ENCODE measurements around the gene LAMC3.

The LAMC3 gene

GRCh38 chr9:131119600-131119999 is 110.6 kb downstream of the LAMC3 start:
- TF ChIP-seq CTCF (IDR thresholded peaks at IDR 0.05; ENCODE audit: low read depth, low read length, missing control alignments) = no peak
- no peak for DNase-seq (ENCODE audit: low read depth)
- no peak overlapping the region for H3K4me3 ChIP-seq (ENCODE audit: low read depth, low read length)

- no peak for TF ChIP-seq CTCF (IDR thresholded peaks at IDR 0.05; ENCODE audit: low read depth, low read length, missing control alignments)
- H3K4me3 ChIP-seq (ENCODE audit: low read depth, low read length) = no peak overlapping the region
- DNase-seq (ENCODE audit: low read depth) = no peak
Measured at GRCh38 chr9:131120620-131121228, 111.8 kb downstream of the LAMC3 start.

GRCh38 chr9:131121346-131121745 is 112.4 kb downstream of the LAMC3 start:
- TF ChIP-seq CTCF (IDR thresholded peaks at IDR 0.05; ENCODE audit: low read depth, low read length, missing control alignments) = no peak
- H3K4me3 ChIP-seq (ENCODE audit: low read depth, low read length) = no peak overlapping the region
- no peak for DNase-seq (ENCODE audit: low read depth)

- no peak for TF ChIP-seq CTCF (IDR thresholded peaks at IDR 0.05; ENCODE audit: low read depth, low read length, missing control alignments)
- H3K4me3 ChIP-seq (ENCODE audit: low read depth, low read length) = no peak overlapping the region
- DNase-seq (ENCODE audit: low read depth) = no peak
Measured at GRCh38 chr9:131122158-131122557, 113.2 kb downstream of the LAMC3 start.

GRCh38 chr9:131125038-131125287 is 116.0 kb downstream of the LAMC3 start:
- no peak for DNase-seq (ENCODE audit: low read depth)
- no peak for TF ChIP-seq CTCF (IDR thresholded peaks at IDR 0.05; ENCODE audit: low read depth, low read length, missing control alignments)
- H3K4me3 ChIP-seq (ENCODE audit: low read depth, low read length) = peak overlapping the region; percentile 73

- H3K4me3 ChIP-seq (ENCODE audit: low read depth, low read length) = peak within 1 kb of the TSS; percentile 73
- DNase-seq (ENCODE audit: low read depth) = peak; percentile 91
- TF ChIP-seq CTCF (IDR thresholded peaks at IDR 0.05; ENCODE audit: low read depth, low read length, missing control alignments) = no peak
Measured at GRCh38 chr9:131125288-131126058, 116.5 kb downstream of the LAMC3 start, which contains the start of gene NUP214. TSS of gene NUP214 (plus strand) at chr9:131125586. CDS start at chr9:131125705, 119 bp downstream.

- H3K4me3 ChIP-seq (ENCODE audit: low read depth, low read length) = peak overlapping the region; percentile 73
- no peak for DNase-seq (ENCODE audit: low read depth)
- no peak for TF ChIP-seq CTCF (IDR thresholded peaks at IDR 0.05; ENCODE audit: low read depth, low read length, missing control alignments)
Measured at GRCh38 chr9:131126059-131126426, 117.1 kb downstream of the LAMC3 start.

Measured in GM12864 (cell line).